Sigmoid colon (tissue), 3 donors: ENCODE results near the gene FIGN.

Source experiments
- POLR2A ChIP-seq, 2 donors: fragments of 450-650 bp; IDR thresholded peaks; one replicate each; pipeline ENCODE4 v1.6.1; 2016; ENCODE audit warnings: antibody characterized with exemption in 2 of 2, mild to moderate bottlenecking in 2 of 2, moderate library complexity in 2 of 2
- TF ChIP-seq, protein P1 (sequence below), 4 experiments: fragments of 450-650 bp in 3 of 4; fragments of 200-600 bp in 1 of 4; IDR thresholded peaks; one replicate each; pipeline ENCODE4 v1.5.1; 2016 to 2019; ENCODE audit warnings: antibody characterized with exemption in 4 of 4, mild to moderate bottlenecking in 3 of 4, moderate library complexity in 2 of 4

DNA sequence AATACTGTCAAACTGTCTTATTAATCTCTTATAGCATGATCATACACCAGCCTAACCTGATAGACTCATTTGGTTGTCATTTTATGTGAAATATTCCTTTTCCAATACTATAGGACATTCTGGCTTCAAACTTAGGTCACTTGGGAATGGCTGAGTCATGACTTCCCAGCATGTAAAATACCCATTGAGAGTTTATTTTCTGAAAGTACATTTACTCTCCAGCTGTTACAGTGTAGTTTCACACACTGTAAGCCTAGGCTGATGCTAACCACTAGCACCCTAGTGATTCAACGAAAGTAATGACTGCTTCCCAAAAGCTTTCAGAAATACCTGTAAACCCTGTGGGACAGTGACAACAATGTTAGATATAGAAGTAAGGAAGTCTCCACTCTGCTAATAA is 93.8 kb downstream of the FIGN start:
- TF ChIP-seq POLR2A (IDR thresholded peaks at IDR 0.05): no peak
- TF ChIP-seq, protein P1, sequence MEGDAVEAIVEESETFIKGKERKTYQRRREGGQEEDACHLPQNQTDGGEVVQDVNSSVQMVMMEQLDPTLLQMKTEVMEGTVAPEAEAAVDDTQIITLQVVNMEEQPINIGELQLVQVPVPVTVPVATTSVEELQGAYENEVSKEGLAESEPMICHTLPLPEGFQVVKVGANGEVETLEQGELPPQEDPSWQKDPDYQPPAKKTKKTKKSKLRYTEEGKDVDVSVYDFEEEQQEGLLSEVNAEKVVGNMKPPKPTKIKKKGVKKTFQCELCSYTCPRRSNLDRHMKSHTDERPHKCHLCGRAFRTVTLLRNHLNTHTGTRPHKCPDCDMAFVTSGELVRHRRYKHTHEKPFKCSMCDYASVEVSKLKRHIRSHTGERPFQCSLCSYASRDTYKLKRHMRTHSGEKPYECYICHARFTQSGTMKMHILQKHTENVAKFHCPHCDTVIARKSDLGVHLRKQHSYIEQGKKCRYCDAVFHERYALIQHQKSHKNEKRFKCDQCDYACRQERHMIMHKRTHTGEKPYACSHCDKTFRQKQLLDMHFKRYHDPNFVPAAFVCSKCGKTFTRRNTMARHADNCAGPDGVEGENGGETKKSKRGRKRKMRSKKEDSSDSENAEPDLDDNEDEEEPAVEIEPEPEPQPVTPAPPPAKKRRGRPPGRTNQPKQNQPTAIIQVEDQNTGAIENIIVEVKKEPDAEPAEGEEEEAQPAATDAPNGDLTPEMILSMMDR (IDR thresholded peaks at IDR 0.05): no peak
